HG03521 (cell line): ENCODE results near the gene MIAT.
A peak's percentile ranks its signal among the peaks of the same experiment; 100 is the strongest.
"Not testable (repeated sequence)": the region's sequence is repeated elsewhere in the genome, so short reads cannot be mapped to it uniquely, and the experiment has no call there.

Source experiments
- ATAC-seq: cut with Tn5 transposase; IDR thresholded peaks from one replicate; pipeline ENCODE4 v1.9.1; 2021; ENCODE audit warnings: mild to moderate bottlenecking, moderate library complexity; ENCODE audit not compliant: unreplicated experiment

Gene MIAT

DNA sequence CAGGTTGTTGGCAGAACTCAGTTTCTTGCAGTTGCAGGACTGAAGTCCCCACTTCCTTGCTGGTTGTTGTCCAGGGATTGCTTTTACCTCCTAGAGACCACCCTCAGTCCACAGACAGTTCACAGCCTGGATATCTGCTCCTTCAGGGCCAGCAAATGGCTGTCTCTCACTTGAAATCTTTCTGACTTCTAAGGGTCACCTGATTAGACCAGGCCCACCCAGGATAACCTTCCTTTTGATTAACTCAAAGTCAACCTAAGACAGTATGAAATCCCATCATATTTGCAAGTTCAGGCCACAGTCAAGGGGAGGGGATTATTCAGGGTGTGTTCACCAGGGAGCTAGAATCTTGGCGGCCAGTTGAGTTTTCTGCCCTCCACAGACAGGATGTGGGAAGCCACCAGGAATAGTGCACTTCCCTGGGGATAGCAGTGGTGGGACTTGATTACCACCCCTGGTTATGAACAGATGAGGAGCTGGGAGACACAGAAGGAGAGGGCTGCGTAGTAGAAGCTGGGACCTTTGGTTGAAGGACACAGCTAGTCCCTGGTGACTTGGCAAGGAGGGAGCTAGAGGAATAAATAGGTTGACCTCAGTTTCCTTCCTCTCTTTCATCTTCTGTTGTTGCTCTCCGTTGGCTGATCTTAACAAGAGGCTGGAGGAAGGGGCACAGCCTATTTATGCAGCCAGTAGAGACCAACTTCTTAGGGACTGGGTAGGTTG lies 33.4 kb downstream of the MIAT start:
- no peak for ATAC-seq

DNA sequence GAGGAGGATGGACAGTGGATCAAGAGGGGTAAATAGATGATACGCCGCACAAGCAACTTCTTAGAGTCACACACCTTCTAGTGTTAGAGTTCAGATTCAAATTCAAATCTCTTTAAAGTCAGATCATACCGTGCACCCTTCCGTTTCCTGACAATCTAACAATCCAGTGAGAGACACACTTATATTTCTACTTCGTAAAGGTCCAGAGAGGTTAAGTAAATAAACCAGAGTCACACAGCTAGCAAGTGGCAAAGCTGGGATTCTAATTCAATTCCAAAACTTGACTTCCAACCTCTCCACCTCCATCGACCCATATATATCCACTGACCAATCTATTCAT lies 34.0 kb downstream of the MIAT start:
- ATAC-seq: no peak

DNA sequence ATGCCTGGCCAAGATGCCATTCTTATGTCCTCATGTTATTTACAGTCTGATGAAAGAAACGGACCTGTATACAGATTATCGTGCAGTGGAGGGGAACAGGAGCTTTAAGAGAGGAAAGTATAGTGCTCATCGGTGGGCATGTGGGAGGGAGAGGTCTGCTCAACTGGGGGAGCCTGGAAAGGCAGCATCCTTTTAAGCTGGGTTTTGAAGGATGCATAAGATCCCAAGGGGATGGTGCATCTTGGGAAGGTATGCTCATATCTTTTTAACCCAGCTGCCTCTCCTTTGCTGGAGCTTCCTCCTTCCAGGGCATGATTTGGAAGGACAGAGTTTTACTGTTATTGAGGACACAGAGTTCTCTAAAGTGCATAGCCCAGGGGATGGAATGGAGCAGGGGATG lies 34.8 kb downstream of the MIAT start:
- no peak for ATAC-seq

DNA sequence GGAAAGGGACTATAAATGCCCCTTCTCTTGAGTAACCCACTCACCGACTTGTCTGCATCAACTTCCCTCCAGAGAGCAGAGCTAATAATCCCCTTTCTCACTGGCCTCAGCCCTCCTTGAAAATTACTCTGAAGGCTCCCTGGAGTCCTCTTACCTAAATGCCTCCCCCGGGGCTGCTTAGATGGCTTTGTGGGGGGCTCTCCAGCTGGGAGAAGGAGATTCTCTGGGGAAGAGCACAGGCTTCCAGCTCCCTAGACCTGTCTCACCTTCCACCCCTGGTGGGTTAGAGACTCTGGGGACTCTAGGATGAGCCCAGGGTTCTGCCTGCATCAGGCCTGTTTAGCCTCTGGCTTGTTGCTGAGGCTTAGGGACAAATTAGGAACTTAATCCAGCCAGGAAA lies 39.8 kb downstream of the MIAT start:
- no peak for ATAC-seq

DNA sequence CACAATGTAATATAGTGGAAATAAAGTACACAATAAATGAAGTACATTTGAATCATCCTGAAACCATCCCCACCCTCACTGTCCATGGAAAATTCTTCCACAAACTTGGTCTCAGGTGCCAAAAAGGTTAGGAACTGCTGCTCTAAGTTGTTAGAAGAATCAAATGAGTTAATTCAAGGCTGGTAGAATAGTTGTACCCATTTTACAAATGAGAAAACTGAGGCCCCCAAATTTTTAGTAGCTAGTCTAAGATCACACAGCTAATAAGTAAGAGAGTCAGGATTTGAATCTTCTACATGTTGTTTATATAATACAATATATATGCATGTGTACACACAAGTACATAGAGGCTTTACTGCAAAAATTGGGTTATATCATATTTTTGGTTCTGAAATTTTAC lies 43.1 kb downstream of the MIAT start:
- ATAC-seq: no peak

DNA sequence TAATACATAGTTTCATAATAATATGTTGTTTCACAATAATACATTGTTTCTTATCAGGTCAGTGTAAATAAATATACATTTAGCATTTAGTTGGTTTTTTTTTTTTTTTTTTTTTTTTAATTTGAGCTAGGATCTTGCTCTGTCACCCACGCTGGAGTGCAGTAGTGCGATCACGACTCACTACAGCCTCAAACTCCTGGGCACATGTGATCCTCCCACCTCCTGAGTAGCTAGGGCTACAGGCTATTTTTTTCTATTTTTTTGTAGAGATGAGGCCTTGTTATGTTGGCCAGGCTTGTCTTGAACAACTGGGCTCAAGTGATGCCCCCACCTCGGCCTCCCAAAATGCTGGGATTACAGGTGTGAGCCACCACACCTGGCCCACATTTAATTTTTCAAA lies 43.5 kb downstream of the MIAT start:
- ATAC-seq: no peak

DNA sequence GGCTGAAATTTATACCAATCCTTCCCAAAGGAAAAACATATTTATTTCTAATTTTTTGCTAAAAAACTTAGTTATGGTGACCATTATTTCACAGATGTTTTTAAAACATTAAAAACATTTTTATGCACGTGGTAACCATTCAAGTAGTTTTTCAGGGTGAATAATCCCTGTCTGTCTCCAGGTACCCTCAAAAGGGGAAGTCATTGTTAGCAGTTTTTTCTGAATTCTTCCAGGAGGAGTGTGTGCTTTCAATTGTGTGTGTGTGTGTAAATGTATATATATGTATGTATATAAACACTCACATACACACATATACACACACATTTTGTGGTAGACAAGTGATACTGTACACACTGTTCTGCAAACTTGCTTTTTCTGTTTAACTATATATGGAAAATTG lies 43.9 kb downstream of the MIAT start:
- ATAC-seq: no peak

DNA sequence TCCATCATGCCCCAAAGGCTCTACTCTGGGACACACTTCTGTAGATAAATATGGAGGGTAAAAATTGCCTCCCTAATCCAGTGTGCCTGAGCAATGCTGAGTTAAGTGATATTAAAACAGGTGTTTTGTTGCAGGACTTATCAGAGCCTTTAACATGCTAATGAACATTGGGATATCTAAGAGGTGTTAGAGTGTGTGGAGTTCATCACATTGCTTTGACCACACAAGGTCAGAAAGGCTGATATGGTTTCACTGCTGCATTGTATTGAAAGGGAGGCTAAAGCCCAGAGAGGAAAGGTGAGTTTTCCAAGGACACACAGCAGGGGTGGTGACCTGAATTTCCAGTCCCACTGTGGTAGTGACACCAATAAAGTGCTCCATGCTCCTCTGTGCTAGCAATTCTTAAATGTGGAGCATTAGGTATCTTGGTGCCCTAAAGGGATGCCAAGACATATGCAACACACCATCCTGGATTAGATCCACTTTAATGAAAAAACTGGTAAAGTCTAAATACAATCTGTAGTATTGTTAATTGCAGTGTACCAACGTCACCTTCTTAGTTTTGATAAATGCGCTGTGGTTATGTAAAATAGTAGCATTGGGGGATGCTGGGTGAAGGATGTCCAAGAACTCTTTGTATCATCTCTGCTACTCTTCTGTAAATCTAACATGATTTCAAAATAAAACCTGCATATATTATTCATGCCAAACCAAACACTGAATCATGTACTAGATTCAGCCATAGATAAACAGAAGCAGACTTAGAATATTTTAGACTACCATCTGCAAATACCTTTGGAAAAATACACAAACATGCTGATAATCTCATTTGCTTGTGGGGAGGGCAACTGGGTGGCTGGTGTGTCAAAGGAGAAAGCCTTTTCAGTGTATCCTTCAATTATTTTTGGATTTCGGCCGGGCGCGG lies 45.8 kb downstream of the MIAT start:
- ATAC-seq: no peak

DNA sequence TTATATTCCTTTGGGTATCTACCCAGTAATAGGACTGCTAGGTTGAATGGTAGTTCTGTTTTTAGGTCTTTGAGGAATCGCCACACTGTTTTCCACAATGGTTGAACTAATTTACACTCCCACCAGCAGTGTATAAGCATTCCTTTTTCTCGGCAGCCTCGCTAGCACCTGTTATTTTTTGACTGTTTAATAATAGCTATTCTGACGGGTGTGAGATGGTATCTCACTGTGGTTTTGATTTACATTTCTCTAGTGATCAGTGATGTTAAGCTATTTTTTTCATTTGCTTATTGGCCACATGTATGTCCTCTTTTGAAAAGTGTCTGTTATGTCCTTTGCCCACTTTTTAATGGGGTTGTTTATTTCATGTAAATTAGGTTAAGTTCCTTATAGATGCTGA lies 48.0 kb downstream of the MIAT start:
- ATAC-seq: not testable (repeated sequence)

DNA sequence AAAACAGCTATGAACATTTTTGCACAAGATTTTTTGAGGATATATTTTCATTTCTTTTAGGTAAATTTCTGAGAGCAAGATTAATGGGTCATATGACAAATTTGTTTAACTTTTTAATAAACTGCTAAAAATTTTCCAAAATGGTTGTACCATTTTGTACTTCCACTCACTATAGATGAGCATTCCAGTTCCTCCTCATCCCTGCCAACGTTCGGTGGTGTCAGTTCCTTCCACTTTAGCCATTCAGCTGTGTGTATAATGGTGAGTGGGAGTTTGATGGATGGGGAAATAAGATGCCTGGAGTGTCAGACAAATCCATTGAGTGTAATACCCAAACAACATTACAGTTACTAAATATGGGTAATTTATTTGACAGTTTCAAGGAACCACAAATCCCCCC lies 49.7 kb downstream of the MIAT start:
- no peak for ATAC-seq

DNA sequence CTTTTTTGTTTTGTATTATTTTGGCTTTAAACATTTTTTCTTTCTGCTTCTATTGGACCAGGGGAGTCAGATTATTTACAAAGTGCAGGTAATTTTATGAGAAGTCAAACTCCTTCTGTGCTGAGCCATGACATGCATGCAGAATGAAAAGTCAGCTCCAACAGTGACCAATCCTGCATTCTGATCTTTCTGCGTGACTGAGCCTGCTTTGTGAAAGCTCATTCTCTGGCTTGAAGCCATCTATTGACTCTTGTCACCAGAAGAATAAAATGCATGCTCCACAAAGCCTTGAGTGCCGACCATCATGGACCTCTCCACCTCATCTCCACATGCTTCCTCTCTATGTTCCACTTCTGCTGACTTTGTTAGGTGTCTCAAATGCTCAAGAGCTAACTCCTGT lies 50.2 kb downstream of the MIAT start:
- ATAC-seq: no peak

DNA sequence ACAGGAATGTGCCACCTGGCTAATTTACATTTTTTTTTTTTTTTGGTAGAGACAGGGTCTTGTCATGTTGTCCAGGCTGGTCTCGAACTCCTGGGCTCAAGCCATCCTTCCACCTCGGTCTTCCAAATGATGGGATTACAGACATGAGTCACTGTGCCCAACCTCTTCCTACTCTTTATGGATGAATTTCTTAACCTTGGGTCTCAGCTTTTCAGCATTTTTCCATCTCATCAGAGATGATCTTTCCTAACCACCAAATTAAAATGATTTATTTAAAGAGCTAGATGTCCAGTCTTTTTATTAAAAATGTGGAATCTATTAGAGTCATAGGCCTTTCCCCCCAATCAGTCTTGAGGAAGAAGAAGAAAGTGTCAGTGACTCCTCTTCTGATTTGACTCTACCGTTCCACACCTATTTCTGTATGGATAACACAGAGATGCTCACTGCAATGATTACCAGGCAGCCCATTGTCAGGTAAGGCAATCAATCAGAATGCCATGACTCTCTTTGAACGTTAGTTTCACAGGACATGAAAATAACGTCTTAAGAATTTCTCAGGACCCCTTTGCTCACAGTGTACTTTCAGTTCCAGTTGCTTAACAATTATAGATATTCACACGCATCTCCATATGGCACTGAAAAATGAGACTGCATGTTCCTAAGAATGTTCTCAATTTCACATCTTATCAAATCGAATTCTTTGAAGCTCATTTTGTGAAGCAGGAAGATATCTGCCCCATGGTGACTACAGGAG lies 51.0 kb downstream of the MIAT start:
- no peak for ATAC-seq

DNA sequence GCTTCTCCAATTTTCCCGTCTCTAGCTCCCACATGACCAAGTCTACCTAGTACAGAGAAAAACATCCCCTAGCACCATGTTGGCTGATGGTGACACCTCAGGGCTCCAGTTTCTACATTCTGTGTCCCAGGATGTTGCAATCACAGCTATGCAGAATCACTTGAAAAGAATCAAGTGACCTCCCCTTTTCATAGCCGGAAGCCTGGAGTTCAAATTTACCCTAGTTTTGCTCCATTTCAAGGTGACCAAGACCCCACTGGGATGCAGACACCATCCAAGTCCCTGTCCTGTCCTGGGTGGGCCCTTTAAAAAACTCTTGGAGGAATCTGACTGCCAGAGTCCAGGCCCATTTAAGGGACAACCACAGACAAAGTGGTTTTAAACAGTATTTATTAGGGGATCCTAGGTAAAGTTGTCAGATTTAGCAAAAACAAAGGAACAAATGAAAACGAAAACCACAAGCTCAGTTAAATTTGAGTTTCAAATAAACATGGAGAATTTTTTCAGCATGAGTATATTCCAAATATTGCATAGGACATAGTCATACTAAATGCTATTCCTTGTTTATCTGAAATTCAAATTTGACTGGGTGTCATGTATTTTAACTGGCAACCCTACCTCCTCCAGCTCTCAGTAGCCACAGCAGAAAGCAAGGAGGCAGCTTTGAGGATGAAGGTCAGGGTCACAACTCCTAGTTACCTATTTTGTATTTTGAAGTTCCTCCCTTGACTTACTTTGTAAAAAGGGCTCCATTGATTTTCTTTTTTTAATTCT lies 52.4 kb downstream of the MIAT start:
- no peak for ATAC-seq

DNA sequence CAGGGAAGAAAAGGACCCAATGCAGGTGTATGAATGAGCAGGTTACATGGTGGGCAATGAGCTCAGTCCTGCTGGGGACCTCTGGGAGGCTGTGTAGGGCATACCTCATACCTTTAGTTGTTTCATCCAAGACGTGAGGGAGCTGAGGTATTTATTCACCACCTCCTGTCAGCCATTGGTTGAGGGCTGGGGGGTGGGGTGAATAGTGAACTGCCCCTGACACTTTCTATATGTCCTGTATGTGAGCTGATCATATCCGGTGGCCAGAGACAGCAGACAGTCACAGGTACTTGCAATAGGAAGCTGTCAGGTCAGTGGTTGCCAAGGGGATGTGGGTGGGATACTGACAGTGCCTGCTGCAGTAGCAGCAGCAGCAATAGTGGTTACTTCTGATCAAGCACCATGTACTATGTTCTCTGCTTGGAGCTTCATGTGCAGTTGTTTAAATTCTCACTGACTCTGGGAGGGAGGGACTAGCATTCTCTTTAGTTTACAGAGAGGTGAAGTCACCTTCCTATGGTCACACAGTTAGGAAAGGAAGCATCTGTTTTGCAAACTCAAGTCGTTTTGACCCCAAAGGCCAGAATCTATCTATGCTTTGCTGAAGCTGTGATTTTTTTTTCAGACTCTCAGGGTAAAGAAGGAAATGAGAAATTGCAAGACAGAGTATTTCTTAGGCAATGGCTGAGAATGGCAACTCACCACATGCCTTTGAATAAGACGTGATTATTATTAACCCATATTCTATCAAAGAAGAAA lies 54.0 kb downstream of the MIAT start:
- ATAC-seq: peak; percentile 58

DNA sequence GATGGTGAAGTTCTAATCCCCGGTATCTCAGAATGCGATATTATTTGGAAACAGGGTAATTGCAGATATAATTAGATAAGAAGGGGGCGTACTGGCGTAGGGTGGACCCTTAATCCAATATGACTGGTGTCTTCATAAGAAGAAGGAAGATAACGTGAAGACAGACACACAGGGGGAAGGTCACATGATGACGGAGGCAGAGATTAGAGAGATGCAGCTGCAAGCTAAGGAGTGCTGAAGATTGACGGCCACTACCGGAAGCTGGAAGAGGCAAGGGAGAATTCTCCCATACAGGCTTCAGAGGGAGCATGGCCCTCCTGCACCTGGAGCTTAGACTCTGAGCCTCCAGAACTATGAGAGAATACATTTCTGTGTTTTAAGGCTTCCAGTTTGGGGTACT lies 54.8 kb downstream of the MIAT start:
- ATAC-seq: no peak

DNA sequence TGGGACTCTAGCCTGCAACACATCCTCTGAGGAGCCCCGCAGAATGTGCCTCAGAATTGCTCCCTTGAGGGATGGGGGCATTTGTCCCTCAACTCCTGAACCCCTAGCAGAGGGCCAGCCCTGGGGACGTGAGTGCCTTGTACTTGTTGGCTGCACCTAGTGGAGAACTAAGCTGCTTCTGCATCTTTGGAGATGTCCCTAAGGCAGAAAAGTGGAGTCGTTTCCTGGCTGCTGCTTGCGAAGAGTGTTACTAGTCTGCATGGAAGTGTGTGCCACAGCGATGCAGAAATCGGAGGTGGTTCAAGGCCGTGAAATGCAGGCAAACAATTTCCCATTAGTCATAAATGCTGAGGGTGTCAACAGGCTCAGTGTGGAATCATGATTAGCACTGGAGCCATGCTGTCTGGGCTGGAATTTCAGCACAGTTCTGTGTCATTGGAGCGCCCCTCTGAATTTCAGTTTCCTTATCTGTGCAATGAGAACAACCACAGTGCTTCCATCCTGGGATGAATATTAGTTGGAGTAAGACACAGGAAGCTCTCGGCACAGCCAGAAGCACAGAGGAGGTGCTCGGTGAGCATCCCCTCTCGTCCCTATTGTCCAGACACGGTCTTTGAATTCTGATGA lies 56.5 kb downstream of the MIAT start:
- ATAC-seq: no peak

DNA sequence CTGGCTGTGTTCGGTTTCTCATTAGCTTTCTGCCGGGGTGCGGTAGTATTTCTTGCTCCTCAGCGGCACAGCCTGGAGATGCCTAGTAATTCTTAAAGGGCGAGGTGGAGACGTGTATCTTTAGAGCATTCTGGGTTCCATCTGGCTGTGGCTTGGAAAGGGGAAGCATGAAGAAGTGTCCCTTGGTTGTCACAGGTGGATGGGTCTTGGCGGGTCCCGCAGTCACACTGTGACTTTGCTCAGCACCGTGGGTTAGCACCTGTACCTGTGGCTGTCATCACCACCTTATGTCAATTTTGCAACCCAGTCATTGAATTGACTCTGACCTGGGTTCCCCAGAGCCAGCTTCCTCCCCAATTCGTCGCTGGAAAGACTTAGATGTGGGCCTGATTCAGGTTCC lies 57.6 kb downstream of the MIAT start:
- ATAC-seq: no peak

DNA sequence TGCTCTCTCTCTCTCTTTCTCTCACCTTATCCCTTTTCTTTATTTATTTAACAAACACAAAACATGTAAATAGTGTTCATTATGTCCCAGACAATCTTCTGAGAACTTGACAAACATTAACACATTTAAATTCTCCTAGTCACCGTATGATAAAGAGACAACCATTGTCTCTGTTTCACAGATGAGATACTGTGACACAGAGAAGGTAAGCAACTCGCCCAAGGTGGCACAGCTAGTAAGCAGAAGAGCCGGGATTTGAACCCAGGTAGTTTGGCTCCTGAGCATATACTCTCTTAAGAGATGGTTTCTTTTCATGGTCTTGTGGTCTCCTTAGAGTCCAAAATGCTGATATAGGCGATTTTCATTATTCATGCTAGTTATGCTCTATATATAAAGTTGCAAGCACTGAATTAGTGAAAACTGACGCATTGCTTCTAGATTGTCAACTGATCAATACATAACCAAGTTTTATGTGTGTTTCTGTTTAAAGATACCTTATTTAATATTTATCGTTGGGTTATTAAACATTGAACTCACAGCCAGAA lies 58.1 kb downstream of the MIAT start:
- no peak for ATAC-seq

DNA sequence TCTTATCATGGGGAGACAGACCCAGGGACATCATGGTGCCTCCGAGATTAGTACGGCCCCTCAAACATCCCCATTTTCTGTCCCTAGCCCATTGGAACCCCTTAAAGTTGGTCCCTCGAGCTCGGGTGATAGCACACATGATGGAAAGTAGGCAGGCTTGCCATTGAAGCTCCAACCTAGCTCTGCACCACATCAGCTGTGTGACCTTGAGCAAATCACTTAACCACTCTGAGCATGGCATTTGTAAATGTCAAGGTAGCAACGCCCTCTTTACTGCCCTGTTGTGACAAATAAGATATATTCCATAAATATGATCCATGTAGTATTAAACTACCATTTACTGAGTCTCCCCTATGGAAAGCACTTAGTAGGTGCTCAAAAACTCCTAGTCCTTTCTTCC lies 61.1 kb downstream of the MIAT start:
- no peak for ATAC-seq

DNA sequence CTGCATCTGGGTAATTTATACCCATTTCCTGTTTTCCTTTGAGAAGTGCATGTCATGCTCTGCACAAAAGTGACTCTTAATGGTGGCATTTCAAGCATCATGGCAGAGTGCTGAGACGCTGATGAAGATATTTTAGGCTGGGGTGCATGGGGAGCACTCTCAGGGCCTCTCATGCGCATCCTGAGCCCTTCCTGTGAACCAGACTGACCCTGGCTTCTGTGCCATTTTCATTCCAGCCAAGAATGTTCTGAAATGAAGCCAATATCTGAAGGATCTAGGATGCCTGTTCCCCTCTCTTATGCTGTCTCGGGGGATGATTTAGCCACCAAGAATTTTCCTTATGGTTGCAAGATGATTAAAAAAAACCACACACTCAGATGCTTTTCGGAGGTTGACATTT lies 61.5 kb downstream of the MIAT start:
- no peak for ATAC-seq
